NOMO-1 treated with dmso at 0.1 percent for 144 hours (cell line): Measurements from ENCODE around the gene CMTM7.
"Not testable (repeated sequence)": the region's sequence is repeated elsewhere in the genome, so short reads cannot be mapped to it uniquely, and the experiment has no call there.

Experiments used
- DNase-seq: peaks from one replicate; lab custom pipeline; 2025; ENCODE audit not compliant: unreplicated experiment; lab: John Stamatoyannopoulos, UW

Gene CMTM7

DNA sequence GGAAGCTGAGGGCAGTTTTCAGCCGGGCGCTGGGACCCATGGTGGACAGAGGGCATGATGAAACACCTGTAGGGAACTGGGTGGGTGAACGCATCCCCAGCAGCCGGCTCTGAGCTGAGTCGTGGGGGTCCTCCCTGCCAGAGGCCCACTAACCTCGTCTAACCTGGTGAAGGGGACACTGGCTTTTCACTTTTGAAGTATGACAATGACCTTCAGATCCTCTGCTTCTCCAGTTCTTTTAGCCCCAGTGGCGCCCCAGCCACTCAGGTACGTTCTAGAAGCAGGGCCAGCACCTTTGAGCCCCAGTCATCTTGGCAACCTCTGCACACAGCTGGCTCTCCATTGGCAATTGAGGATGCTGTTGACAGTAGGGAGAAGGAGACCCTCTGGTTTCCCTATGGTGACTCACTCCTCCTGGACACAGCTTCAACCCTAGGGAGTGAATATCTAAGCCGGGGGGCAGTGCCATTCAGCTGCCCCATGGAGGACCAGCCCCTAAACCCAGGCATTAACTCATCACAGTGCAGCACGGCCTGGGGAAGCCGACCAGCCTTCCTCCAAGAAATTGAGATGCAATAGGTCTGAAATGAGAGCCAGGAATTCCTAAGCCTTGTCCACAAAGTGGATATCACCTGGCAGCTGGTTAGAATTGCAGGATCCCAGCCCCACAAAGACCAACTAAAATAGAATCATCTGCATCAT, 64.9 kb downstream of the CMTM7 start:
- no peak for DNase-seq

GRCh38 chr3:32457971-32458471, 66.4 kb downstream of the CMTM7 start:
- no peak for DNase-seq

DNA sequence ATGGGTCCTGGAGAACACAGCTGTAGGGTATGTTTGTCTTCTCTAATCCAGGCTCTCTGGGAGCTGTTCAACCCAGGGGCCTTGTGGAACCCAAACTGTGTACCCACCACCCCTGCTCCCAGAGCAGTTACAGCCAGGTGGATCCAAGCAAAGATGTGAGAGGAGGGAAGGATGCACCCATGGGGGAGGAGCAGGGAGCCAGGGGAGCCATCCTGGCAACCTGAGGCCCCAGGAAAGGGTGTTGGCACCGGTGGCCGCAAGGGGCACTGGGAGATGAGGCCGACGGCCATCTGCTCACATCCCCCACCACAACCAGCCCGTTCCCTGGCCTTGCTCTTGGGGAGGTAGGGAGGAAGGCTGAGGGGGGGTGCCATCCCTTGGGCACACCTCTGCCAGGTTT, 67.8 kb downstream of the CMTM7 start:
- DNase-seq: no peak

DNA sequence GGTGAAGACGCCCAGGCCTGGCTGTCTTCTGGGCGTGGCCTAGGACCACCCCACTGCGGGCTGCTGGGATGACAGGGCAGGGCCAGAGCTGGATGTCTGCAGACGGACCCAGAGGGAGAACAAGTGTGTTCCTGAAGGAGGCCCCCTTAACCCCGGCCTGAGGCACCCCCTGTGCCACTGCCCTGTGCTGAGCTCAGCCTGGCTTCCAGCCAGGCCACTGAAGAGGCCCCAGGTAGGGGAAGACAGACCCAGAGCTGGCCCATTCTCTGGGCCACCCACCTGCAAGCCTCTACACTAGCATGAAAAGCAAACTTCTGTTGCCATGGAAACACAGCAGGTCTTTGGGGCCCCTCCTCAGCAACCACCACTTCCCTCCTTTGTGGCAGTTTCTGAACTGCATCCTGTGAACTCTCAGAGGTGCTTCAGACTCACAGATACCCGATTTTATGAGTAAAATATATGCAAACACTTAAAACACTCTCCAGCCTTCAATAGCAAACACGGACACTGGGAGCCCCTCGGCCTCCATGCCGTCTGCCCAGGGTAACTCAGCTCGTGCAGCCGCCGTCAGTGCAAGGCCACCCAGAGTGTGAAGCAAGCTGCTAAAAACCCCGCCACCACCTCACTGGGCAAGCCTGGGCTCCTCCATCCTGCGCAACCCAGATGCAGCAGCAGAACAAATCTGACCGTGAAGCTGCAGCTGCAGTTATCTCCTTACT, 68.5 kb downstream of the CMTM7 start:
- no peak for DNase-seq

DNA sequence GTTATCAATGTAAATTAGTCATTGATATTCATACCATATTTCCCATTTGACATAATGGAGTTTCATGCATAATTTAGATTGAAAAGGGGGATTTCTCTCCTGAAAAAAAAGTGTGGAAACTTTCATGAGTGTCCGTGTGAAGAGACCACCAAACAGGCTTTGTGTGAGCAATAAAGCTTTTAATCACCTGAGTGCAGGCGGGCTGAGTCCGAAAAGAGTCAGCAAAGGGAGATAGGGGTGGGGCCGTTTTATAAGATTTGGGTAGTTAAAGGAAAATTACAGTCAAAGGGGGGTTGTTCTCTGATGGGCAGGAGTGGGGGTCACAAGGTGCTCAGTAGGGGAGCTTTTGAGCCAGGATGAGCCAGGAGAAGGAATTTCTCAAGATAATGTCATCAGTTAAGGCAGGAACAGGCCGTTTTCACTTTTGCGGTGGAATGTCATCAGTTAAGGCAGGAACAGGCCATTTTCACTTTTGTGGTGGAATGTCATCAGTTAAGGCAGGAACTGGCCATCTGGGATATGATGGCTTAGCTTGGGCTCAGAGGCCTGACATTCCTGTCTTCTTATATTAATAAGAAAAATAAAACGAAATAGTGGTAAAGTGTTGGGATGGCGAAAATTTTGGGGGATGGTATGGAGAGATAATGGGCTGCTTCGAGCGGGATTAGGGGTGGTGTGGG, 69.3 kb downstream of the CMTM7 start:
- DNase-seq: not testable (repeated sequence)

DNA sequence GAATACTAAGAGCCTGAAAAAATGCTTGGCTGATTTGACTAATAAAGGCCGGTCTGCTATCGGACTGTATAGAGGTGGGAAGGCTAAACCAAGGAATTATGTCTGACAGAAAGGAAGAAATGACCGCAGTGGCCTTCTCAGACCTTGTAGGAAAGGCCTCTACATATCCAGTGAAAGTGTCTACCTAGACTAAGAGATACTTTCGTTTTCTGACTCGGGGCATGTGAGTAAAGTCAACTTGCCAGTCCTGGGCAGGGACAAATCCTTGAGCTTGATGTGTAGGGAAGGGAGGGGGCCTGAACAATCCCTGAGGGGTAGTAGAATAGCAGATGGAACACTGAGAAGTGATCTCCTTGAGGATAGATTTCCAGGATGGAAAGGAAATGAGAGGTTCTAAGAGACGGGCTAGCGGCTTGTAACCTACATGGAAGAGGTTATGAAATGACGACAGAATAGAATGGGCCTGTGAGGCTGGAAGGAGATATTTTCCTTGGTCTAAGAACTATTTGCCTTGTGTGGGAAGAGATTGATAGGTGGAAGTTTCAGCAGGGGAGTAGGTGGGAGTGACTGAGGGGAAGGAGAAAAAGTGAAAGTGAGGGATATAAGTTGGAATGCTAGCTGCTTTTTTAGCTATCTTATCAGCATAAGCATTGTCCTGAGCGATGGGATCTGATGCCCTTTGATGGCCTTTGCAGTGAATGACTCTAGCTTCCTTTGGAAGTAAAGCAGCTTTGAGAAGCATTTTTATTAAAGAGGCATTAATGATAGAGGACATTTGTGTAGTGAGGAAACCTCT, 70.7 kb downstream of the CMTM7 start:
- not testable (repeated sequence) for DNase-seq

- DNase-seq: not testable (repeated sequence)
Observed at GRCh38 chr3:32463415-32463814, 71.8 kb downstream of the CMTM7 start.

- not testable (repeated sequence) for DNase-seq
Observed at GRCh38 chr3:32464726-32465125, 73.1 kb downstream of the CMTM7 start.

- DNase-seq: not testable (repeated sequence)
Observed at GRCh38 chr3:32466808-32467207, 75.2 kb downstream of the CMTM7 start.

DNA sequence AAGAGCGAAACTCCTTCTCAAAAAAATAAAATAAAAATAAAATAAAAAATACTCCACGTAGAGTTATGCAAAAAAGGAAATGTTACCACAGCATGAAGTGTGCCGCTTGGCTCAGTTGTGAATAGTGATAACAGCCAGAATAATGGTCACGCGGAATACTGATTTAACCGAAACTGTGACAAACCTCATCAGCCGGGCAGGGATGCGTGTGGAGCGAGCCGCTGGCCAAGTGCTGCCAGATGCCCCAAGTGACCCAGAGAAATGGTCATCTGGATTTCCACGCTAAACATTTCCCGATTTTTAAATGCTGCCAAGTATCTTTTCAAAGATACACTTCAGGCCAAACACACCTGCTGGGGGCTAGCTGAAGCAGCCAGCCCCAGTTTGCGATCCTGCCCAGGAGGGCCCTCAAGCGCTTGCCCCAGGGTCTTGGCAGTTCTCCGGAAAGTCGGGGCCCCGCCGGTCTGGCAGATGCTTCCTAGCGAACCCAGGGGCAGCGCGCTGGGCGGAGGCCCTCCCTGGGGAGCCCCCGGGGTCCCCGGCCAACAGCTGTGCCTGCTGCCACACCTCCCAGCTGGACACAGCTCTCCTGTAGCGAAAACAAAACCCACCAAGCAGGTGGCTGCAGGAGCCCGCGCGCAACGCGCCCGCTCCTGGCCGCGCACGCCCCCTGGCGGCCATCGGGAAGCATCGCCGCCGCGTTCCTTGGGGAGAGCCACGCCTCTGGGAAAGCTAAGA, 75.8 kb downstream of the CMTM7 start:
- DNase-seq: peak; percentile 15

- no peak for DNase-seq
Observed at GRCh38 chr3:32469151-32469874, 77.7 kb downstream of the CMTM7 start.

DNA sequence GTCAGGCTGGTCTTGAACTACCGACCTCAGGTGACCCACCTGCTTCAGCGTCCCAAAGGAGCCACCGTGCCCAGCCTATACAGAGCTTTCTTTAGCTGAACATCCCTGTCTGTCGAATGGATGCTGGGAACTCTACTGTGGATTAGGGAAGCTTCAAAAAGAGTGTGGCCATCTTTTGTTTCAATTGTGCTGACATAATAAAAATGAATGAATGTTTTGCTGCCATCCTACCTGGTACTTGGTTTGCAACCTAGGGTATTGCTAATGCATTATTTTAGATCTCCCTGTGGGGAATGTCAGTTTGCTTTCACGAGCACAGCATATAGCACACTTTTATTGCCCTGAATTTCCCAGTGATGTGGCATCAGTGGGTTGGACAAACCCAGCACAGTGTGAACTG, 78.7 kb downstream of the CMTM7 start:
- DNase-seq: no peak

DNA sequence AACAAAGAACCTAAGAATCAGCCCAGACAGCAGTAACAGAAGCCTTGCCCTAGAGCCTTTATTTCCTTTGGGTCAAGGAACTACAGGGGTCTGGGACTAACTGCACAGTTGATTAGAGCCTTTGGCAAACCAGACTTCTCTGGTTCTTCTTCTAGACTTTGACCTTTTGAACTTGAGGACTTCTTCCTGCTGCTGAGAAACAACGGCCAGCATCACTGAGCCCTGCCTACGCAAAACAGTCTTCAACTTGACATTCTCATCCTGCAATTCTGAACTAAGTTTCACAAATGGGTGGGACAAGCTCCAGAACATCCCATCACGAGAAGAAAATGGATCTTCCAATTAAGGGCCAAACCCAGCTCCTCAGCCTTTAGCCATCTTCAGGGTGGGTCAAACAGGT, 79.6 kb downstream of the CMTM7 start:
- no peak for DNase-seq

GRCh38 chr3:32472151-32472550, 80.5 kb downstream of the CMTM7 start:
- not testable (repeated sequence) for DNase-seq

GRCh38 chr3:32474201-32474600, 82.5 kb downstream of the CMTM7 start:
- no peak for DNase-seq

DNA sequence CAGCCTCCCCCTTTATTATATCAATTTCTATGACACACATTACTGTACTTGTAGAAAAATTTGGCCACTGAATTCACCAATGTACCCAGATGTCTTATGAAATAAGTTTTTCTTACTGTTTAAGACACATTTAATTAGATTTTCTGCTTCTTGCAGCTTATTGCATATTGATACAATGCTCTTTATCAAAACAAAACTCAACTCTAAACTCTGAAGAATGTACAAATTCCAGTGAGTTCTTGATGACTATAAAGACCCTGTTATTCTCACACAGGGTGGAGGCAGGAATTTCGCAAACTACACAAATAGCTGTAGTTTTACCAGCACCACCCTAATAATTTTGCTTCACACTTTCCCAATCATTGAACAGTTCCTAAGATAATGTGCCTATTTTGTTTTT, 89.0 kb downstream of the CMTM7 start:
- DNase-seq: no peak

DNA sequence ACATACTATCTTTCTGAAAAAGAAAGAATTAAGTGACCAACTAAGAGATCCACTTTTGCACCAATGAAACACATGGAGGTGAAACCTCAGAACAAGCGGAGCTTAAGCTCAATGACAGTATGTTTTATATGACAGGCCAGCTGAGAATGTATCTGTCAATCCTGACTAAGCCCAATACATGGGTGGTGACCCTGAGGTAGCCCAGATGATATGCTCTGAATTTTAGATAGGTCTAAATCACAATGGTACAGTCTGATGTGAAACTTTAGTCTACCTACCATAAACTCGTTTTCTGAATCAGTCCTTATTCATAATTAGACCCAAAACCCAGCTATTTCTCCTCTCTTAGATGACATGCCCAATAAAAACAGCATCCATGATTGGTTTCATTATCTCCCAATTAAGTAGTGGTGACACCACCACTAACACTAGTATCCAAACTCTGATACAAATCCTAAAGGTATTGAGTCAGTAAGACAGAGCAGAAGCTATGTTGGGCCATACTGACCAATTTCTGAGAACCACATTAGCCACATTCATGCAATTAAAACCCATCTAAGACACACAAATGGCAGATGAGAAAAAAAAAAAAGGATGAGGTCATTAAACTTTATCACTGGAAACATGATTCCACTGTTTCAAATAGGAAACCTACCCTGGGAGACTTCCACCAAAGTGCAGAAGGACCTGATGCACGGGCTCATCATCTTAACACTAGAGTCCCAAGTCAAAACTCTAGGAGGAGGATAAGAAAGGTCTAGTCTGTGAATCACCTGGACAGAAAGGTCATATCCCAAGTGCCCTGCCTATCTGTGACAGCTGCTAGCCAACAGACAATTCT, 90.4 kb downstream of the CMTM7 start:
- no peak for DNase-seq

DNA sequence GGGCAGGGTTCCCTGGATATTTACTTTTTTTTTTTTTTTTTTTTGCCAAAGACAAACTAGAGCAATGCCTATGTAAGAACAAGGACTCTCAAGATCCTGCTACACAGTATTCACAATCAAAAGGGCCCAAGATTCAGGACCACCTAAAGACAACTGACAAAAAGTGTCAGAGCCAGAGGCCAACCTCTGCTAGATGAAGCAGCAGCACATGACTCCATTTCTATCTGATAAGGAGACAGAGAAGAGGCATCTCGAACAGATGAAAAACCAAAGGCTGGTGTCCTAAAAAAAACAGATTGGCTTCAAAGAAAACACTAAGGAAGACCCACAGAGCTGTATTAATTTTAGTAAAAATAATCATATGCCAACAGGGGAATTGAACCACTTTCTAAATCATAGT, 91.0 kb downstream of the CMTM7 start:
- DNase-seq: no peak

- DNase-seq: no peak
Observed at GRCh38 chr3:32483772-32484171, 92.1 kb downstream of the CMTM7 start.
